Right lobe of liver (tissue), 6 donors: ENCODE measurements around the gene KCNA5. TPM values are rescaled to one million over a fixed set of nuclear protein-coding genes. Genes with fewer than 3 reads are reported as not detected.

Source experiments
- ATAC-seq, 4 donors: fragments of 200-7000 bp; cut with Tn5 transposase; one replicate each; pipeline ENCODE4 v1.9.1; 2020; ENCODE audit warnings: mild to moderate bottlenecking in 4 of 4, moderate library complexity in 4 of 4
- DNase-seq, 3 donors: peaks; one replicate each; pipeline ENCODE4 v3.0.0-alpha.2; 2020
- H3K27ac ChIP-seq, 3 donors: fragments of 200-600 bp; one replicate each; pipeline ENCODE4 v1.8.0; 2022
- H3K27me3 ChIP-seq, 2 donors: fragments of 200-600 bp; one replicate each; pipeline ENCODE4 v1.8.0; 2022
- H3K36me3 ChIP-seq, 4 donors: fragments of 200-600 bp; sonication (generic) in 1 of 4; one replicate each; pipeline versions ENCODE4 v1.5.1 to v1.8.0; 2017 to 2022; ENCODE audit warnings: control low read depth in 1 of 4
- H3K4me1 ChIP-seq, 4 donors: fragments of 200-600 bp; sonication (generic) in 1 of 4; one replicate each; pipeline versions ENCODE4 v1.5.1 to v1.8.0; 2017 to 2022; ENCODE audit warnings: control low read depth in 1 of 4
- H3K4me3 ChIP-seq, 3 donors: fragments of 200-600 bp; one replicate each; pipeline ENCODE4 v1.8.0; 2022
- H3K9me3 ChIP-seq, 4 donors: fragments of 200-600 bp; sonication (generic) in 1 of 4; one replicate each; pipeline versions ENCODE4 v1.5.1 to v1.8.0; 2017 to 2022; ENCODE audit warnings: control low read depth in 1 of 4
- CTCF ChIP-seq, 4 donors: fragments of 200-600 bp in 3 of 4; fragments of 450-650 bp in 1 of 4; IDR thresholded peaks; one replicate each; pipeline versions ENCODE4 v1.5.1 to v1.8.0; 2016 to 2022; ENCODE audit warnings: antibody characterized with exemption in 4 of 4, mild to moderate bottlenecking in 2 of 4
- POLR2A ChIP-seq: fragments of 450-650 bp; IDR thresholded peaks from one replicate; pipeline ENCODE4 v1.6.1; 2017; ENCODE audit warnings: antibody characterized with exemption, mild to moderate bottlenecking
- WGBS: methylation state at CpG from one replicate; pipeline ENCODE4 v1.1.6; 2018; ENCODE audit warnings: low coverage, low lambda C conversion rate; ENCODE audit not compliant: insufficient coverage; ENCODE audit errors: missing lambda C conversion rate; 5-methylcytosine and 5-hydroxymethylcytosine counted together
- intact Hi-C, 2 donors: fragments of 100-400 bp; cut with DNase I; formaldehyde crosslinking; loops; one replicate each; pipeline versions ENCODE4 v1.11.2 to v1.14.1; 2022
- total RNA-seq, 6 experiments: library from RNA; depleted of rRNA in 2 of 6; stranded (reverse); fragments of >200 nt in 2 of 6; fragmentation: NEBNext Ultra II Directional in 3 of 6; extraction: Animal tissue kit (Norgen Biotek cat#: 25700) in 3 of 6; gene quantifications; one replicate each; pipeline versions ENCODE4 v1.1.0 to v1.2.4, GENCODE V29; 2016 to 2023
- donor health status: DM: no; HTN: yes; CAD: no.
- donor health status: DM: no; HTN: no; CAD: no.
- donor health status: DM: no; HTN: no; CAD: no.
- donor health status: DM: no; HTN: yes; CAD: no.
- donor health status: DM: no; HTN: yes; CAD: no.

The KCNA5 gene
- total RNA-seq, 6 experiments from 2014 or later: 0.09 to 0.25 TPM; not detected in 4

- no peaks in the 10 kb centered on the region for H3K9me3 ChIP-seq
- H3K27ac ChIP-seq: no peak overlapping the region
- TF ChIP-seq POLR2A (no peak), CTCF (IDR thresholded peaks at IDR 0.05) (no peak)
- no peaks in the 10 kb centered on the region for H3K36me3 ChIP-seq
- ATAC-seq (no peak), DNase-seq (no peak)
- H3K4me1 ChIP-seq: no peaks in the 10 kb centered on the region
- intact Hi-C loops: loop anchor here in 1 of 2 donors (5.0 kb wide), 1 partner anchor 70 kb away; no protein-coding TSS in a partner anchor
- H3K4me3 ChIP-seq: no peak overlapping the region
- no peaks in the 10 kb centered on the region for H3K27me3 ChIP-seq
- WGBS: 71% methylated on average over 7 of the region's 24 CpGs
Measured at GRCh38 chr12:5017638-5018348, 25.9 kb upstream of the KCNA5 start.

- ATAC-seq (no peak), DNase-seq (no peak)
- no peak overlapping the region for H3K27ac ChIP-seq
- no peaks in the 10 kb centered on the region for H3K9me3 ChIP-seq
- H3K4me3 ChIP-seq: no peak overlapping the region
- 48% methylated on average over 2 of the region's 3 CpGs for WGBS
- intact Hi-C loops: loop anchor here in 1 of 2 donors (5.0 kb wide), 1 partner anchor 69 kb away; no protein-coding TSS in a partner anchor
- no peaks in the 10 kb centered on the region for H3K27me3 ChIP-seq
- H3K4me1 ChIP-seq: no peaks in the 10 kb centered on the region
- TF ChIP-seq CTCF (IDR thresholded peaks at IDR 0.05) (no peak), POLR2A (no peak)
- no peaks in the 10 kb centered on the region for H3K36me3 ChIP-seq
Measured at GRCh38 chr12:5018677-5019076, 25.0 kb upstream of the KCNA5 start.

GRCh38 chr12:5022025-5022424, 21.7 kb upstream of the KCNA5 start:
- Histone ChIP-seq H3K9me3 (no peaks in the 10 kb centered on the region), H3K36me3 (no peaks in the 10 kb centered on the region), H3K4me3 (no peak overlapping the region), H3K4me1 (no peaks in the 10 kb centered on the region), H3K27ac (no peak overlapping the region), H3K27me3 (no peaks in the 10 kb centered on the region)
- ATAC-seq: no peak
- intact Hi-C loops: loop anchor here in 1 of 2 donors (5.0 kb wide), 1 partner anchor 65 kb away; no protein-coding TSS in a partner anchor
- 63% methylated on average over 3 of the region's 4 CpGs for WGBS
- DNase-seq: no peak
- TF ChIP-seq CTCF (IDR thresholded peaks at IDR 0.05): no peak
- no peak for TF ChIP-seq POLR2A

GRCh38 chr12:5022465-5023061, 21.1 kb upstream of the KCNA5 start:
- Histone ChIP-seq H3K4me1 (no peaks in the 10 kb centered on the region), H3K27ac (no peak overlapping the region), H3K4me3 (no peak overlapping the region), H3K27me3 (no peaks in the 10 kb centered on the region), H3K36me3 (no peaks in the 10 kb centered on the region), H3K9me3 (no peaks in the 10 kb centered on the region)
- 10% methylated on average over 10 of the region's 12 CpGs for WGBS
- TF ChIP-seq POLR2A (no peak), CTCF (IDR thresholded peaks at IDR 0.05) (peak; percentile 69 to 92 (median 86))
- DNase-seq (peak in 2 of 3 donors; percentile 35 to 54), ATAC-seq (peak; percentile 78 to 88 (median 86))
- intact Hi-C loops: loop anchor here in 1 of 2 donors (5.0 kb wide), 1 partner anchor 65 kb away; no protein-coding TSS in a partner anchor
